Type B pancreatic cell (in vitro differentiated cells): ENCODE measurements around the gene HLA-DMB. TPM values are rescaled to one million over a fixed set of nuclear protein-coding genes. Genes with fewer than 3 reads are reported as not detected.

Experiments used
- DNase-seq: peaks from one replicate; pipeline ENCODE4 v3.0.0; 2021; ENCODE audit warnings: mixed read lengths; ENCODE audit not compliant: unreplicated experiment; ENCODE audit errors: extremely low spot score
- H3K27ac Mint-ChIP-seq: 2 replicates; pipeline ENCODE4 v1.8.0; 2021; ENCODE audit warnings: mild to moderate bottlenecking, mixed read lengths
- H3K27me3 Mint-ChIP-seq: 2 replicates; pipeline ENCODE4 v1.8.0; 2021; ENCODE audit warnings: mixed read lengths
- H3K36me3 Mint-ChIP-seq: 2 replicates; pipeline ENCODE4 v1.8.0; 2021; ENCODE audit warnings: mixed read lengths
- H3K4me1 Mint-ChIP-seq: one replicate; pipeline ENCODE4 v1.8.0; 2021; ENCODE audit warnings: mixed read lengths; ENCODE audit not compliant: unreplicated experiment
- H3K4me3 Mint-ChIP-seq: 2 replicates; pipeline ENCODE4 v1.8.0; 2021; ENCODE audit warnings: mild to moderate bottlenecking, mixed read lengths
- H3K9me3 Mint-ChIP-seq: 2 replicates; pipeline ENCODE4 v1.8.0; 2021; ENCODE audit warnings: mixed read lengths
- CTCF ChIP-seq: fragments of 200-600 bp; sonication (generic); conservative IDR thresholded peaks from 2 replicates; pipeline ENCODE4 v1.5.0; 2021; ENCODE audit warnings: antibody characterized with exemption, mild to moderate bottlenecking
- long read RNA-seq: library from polyadenylated mRNA; unstranded; transcript quantifications from one replicate; pipeline ENCODE4 v2.0.0, GENCODE V29; 2020
- total RNA-seq: library from RNA; stranded (reverse); gene quantifications from 2 replicates; pipeline ENCODE4 v1.2.1, GENCODE V29; 2021; ENCODE audit warnings: low replicate concordance

Gene HLA-DMB
- total RNA-seq, result 0.43 and 0.80 TPM in 2 replicates
- long read RNA-seq, partial matches to known transcripts, result 0 of 2 reads
- long read RNA-seq, other reads (novel, unspliced or antisense), result 2 of 2 reads

- Mint-ChIP-seq H3K27me3 (peaks cover 46% of the 10 kb centered on the region), H3K36me3 (no peaks in the 10 kb centered on the region), H3K27ac (peak within 1 kb of the TSS; percentile 48), H3K9me3 (no peaks in the 10 kb centered on the region), H3K4me3 (peak within 1 kb of the TSS; percentile 81), H3K4me1 (peaks cover 5% of the 10 kb centered on the region)
- TF ChIP-seq CTCF, result no peak
- DNase-seq, result no peak
Measured at GRCh38 chr6:32940656-32941213, at the start of gene HLA-DMB. HLA-DMB (minus strand) TSS chr6:32941028; CDS start chr6:32940807, 221 bp downstream.

- Mint-ChIP-seq H3K9me3 (no peaks in the 10 kb centered on the region), H3K27ac (no peak overlapping the region), H3K27me3 (peaks cover 32% of the 10 kb centered on the region)
Measured at GRCh38 chr6:32989368-32989767, 48.5 kb upstream of the HLA-DMB start.

GRCh38 chr6:32984622-32985389 is 44.0 kb upstream of the HLA-DMB start:
- peaks cover 11% of the 10 kb centered on the region for H3K36me3 Mint-ChIP-seq
- peaks cover 20% of the 10 kb centered on the region for H3K27me3 Mint-ChIP-seq
- peak overlapping the region; percentile 13 for H3K27ac Mint-ChIP-seq
- H3K4me3 Mint-ChIP-seq, result no peak overlapping the region
- no peaks in the 10 kb centered on the region for H3K4me1 Mint-ChIP-seq
- H3K9me3 Mint-ChIP-seq, result no peaks in the 10 kb centered on the region
- peak; percentile 86 for DNase-seq
- TF ChIP-seq CTCF, result peak; percentile 89

More at GRCh38 chr6:32989368-32989767, 48.5 kb upstream of the HLA-DMB start:
- DNase-seq, result no peak
- TF ChIP-seq CTCF, result no peak
- Mint-ChIP-seq H3K36me3 (no peaks in the 10 kb centered on the region), H3K4me3 (no peak overlapping the region), H3K4me1 (no peaks in the 10 kb centered on the region)

- peaks cover 15% of the 10 kb centered on the region for H3K36me3 Mint-ChIP-seq
- no peak for DNase-seq
- peak overlapping the region; percentile 60 for H3K27ac Mint-ChIP-seq
- no peaks in the 10 kb centered on the region for H3K9me3 Mint-ChIP-seq
- H3K4me3 Mint-ChIP-seq, result no peak overlapping the region
- H3K27me3 Mint-ChIP-seq, result peaks cover 20% of the 10 kb centered on the region
- H3K4me1 Mint-ChIP-seq, result no peaks in the 10 kb centered on the region
- no peak for TF ChIP-seq CTCF
Measured at GRCh38 chr6:32983964-32984621, 43.3 kb upstream of the HLA-DMB start.

GRCh38 chr6:32983493-32983848 is 42.6 kb upstream of the HLA-DMB start:
- no peak overlapping the region for H3K4me3 Mint-ChIP-seq
- peak overlapping the region; percentile 60 for H3K27ac Mint-ChIP-seq
- peaks cover 21% of the 10 kb centered on the region for H3K36me3 Mint-ChIP-seq
- DNase-seq, result no peak
- peaks cover 19% of the 10 kb centered on the region for H3K27me3 Mint-ChIP-seq
- no peaks in the 10 kb centered on the region for H3K4me1 Mint-ChIP-seq
- no peak for TF ChIP-seq CTCF
- no peaks in the 10 kb centered on the region for H3K9me3 Mint-ChIP-seq
